Activated T-cell treated with anti-CD3 and anti-CD28 coated beads, Interleukin-2, amount 50 U/mL, for 4 hours (primary cell): ENCODE results near the gene PTPRA. TPM values are rescaled to one million over a fixed set of nuclear protein-coding genes. Genes with fewer than 3 reads are reported as not detected.
"Not testable (repeated sequence)": the region's sequence is repeated elsewhere in the genome, so short reads cannot be mapped to it uniquely, and the experiment has no call there.

Source experiments
- ATAC-seq, 2 donors: fragments of 200-7000 bp; cut with Tn5 transposase; one replicate each; pipeline ENCODE4 v1.10.0; 2021
- DNase-seq: peaks from one replicate; pipeline ENCODE4 v3.0.0-alpha.2; 2020
- H3K27me3 Mint-ChIP-seq: one replicate; pipeline ENCODE4 v1.8.0; 2021; ENCODE audit warnings: low read depth, mixed read lengths
- H3K36me3 Mint-ChIP-seq: one replicate; pipeline ENCODE4 v1.8.0; 2022; ENCODE audit warnings: mixed read lengths; ENCODE audit not compliant: insufficient read depth
- H3K4me1 Mint-ChIP-seq: one replicate; pipeline ENCODE4 v1.8.0; 2021; ENCODE audit warnings: low read depth, mixed read lengths
- H3K4me3 Mint-ChIP-seq: one replicate; pipeline ENCODE4 v1.8.0; 2021; ENCODE audit warnings: mild to moderate bottlenecking, moderate library complexity, mixed read lengths
- H3K9me3 Mint-ChIP-seq: one replicate; pipeline ENCODE4 v1.8.0; 2021; ENCODE audit warnings: mixed read lengths
- total RNA-seq, 3 donors: library from RNA; stranded (reverse); gene quantifications; one replicate each; pipeline ENCODE4 v1.2.1, GENCODE V29; 2021

Gene PTPRA
- total RNA-seq, 3 donors from 2014 or later, result 28.2 to 34.5 (median 32.3) TPM

DNA sequence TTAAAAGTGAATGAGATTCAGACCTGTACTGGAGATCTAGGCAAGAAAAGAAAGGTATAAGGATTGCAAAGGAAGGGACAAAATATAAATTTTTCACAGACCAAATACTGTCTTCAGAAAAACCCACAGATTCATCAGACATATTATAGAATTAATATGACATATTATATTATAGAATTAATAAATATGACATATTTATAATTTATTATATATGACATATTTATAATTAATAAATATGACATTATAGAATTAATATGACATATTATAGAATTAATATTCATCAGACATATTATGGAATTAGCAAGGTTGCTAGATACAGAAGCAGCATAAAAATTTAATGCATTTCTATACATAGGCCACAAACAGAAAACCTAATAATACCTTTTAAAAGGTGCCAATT is 125.4 kb downstream of the PTPRA start:
- Mint-ChIP-seq H3K36me3 (peaks cover 30% of the 10 kb centered on the region), H3K4me3 (no peak overlapping the region), H3K4me1 (no peaks in the 10 kb centered on the region), H3K27me3 (no peaks in the 10 kb centered on the region), H3K9me3 (no peaks in the 10 kb centered on the region)
- DNase-seq (no peak), ATAC-seq (no peak)

DNA sequence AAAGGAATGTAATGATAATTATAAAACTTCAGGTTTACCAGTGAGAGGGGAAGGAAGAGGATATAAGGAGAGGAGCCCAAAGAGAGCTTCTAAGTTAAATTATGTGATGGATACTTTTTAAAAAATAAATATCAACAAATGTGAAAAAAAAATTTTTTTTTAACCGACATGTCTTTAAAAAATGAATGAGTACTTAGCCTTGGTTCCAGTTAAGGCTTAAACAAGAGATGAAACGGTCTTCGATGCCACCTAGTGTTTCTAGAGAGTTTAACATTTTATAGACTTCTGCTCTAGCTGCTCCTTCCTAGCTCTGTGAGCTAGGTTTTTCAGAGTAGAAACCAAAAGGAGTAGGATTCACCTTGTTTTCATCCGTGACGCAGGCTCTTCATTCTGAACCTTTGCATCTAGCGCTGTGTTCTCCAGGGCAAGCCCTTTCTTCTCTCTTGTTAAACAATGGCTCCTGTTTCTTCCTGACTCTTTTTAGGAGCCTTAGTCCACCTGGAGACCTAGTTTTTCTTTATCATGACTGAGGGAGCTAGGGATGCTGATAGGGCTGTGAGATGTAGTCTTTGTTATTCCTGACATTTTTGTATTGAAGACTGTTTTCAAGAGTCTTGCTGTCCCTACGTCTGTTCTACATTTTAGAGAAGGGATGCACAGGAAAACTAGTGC is 127.7 kb downstream of the PTPRA start:
- H3K4me1 Mint-ChIP-seq, result no peaks in the 10 kb centered on the region
- H3K4me3 Mint-ChIP-seq, result no peak overlapping the region
- H3K9me3 Mint-ChIP-seq, result no peaks in the 10 kb centered on the region
- DNase-seq (no peak), ATAC-seq (peak; percentile 89)
- H3K36me3 Mint-ChIP-seq, result peaks cover 19% of the 10 kb centered on the region
- H3K27me3 Mint-ChIP-seq, result no peaks in the 10 kb centered on the region

DNA sequence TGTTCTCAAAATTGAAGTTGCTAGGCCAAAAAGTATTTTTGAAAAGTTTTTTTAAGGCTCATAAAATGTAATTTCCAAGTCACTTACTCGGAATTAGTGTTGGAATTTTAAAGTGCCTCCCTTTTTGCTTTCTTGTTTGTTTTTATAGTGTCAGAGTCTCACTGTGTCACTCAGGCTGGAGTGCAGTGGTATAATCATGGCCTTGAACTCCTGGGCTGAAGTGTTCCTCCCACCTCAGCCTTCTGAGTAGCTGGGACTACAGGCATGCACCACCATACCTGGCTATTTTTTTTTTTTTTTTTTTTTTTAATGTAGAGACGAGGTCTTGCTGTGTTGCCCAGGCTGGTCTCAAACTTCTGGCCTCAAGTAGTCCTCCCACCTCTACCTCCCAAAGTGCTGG is 130.1 kb downstream of the PTPRA start:
- Mint-ChIP-seq H3K4me1 (no peaks in the 10 kb centered on the region), H3K27me3 (no peaks in the 10 kb centered on the region), H3K9me3 (no peaks in the 10 kb centered on the region), H3K4me3 (no peak overlapping the region), H3K36me3 (peaks cover 14% of the 10 kb centered on the region)
- ATAC-seq (no peak), DNase-seq (no peak)

DNA sequence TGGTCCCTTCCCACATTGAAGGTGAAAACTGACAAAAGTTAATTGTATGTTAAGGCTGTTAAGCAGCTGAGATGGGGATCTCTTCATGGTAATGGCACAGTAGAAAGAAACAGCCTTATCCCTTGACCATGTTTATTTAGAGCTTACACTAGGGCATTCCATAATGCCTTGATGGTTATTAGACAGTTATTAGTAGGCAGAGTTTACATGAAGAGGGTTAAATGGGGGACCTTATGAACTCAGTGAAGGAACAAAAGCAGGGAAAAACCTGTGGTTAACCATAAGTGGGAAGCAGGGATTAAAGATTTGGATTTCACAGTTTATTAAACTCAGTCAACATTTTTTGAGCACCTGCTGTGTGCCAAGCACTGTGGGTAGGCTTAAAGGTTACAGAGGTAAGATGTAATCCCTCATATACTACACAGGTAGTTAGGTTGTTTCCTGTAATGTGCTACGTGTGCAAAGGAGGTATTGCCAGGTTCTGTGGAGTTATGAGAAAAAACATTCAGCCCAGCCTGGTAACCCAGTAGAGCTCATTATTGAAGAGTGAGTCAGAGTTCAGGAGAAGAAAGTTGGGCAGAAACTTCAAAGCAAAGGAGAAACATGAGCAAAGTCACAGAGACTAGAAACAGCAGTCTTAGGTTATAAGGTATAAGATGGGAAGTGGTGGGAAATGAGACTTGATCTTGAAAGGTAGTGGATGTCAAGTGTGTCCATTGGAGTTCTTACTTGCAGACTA is 137.9 kb downstream of the PTPRA start:
- H3K4me3 Mint-ChIP-seq, result peak overlapping the region; percentile 14
- DNase-seq (no peak), ATAC-seq (peak; percentile 81 to 85)
- no peaks in the 10 kb centered on the region for H3K27me3 Mint-ChIP-seq
- H3K4me1 Mint-ChIP-seq, result peaks cover 34% of the 10 kb centered on the region
- H3K9me3 Mint-ChIP-seq, result no peaks in the 10 kb centered on the region
- H3K36me3 Mint-ChIP-seq, result peaks cover 28% of the 10 kb centered on the region

DNA sequence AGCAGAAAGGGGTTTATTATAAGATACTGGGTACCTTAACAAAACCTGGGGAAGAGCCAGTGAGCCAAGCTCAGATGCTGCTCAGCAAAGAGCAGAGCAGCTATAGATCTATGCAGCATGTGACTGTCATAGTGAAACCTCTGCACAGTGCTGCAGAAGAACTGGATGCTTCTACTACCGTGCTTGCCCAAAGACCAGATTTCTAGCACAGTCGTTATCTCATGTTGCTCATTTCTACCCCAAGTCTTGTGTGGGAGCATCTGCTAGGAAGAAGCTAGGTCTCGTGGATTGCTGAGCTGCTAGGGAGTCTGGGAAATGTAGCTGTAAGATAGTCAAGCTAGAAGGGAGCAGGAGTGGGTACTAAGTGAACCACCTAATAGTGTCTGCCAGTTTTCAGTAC is 138.5 kb downstream of the PTPRA start:
- Mint-ChIP-seq H3K9me3 (no peaks in the 10 kb centered on the region), H3K4me1 (peaks cover 34% of the 10 kb centered on the region), H3K27me3 (no peaks in the 10 kb centered on the region), H3K4me3 (peak overlapping the region; percentile 5), H3K36me3 (peaks cover 30% of the 10 kb centered on the region)
- DNase-seq, result no peak
- peak; percentile 71 to 74 for ATAC-seq

DNA sequence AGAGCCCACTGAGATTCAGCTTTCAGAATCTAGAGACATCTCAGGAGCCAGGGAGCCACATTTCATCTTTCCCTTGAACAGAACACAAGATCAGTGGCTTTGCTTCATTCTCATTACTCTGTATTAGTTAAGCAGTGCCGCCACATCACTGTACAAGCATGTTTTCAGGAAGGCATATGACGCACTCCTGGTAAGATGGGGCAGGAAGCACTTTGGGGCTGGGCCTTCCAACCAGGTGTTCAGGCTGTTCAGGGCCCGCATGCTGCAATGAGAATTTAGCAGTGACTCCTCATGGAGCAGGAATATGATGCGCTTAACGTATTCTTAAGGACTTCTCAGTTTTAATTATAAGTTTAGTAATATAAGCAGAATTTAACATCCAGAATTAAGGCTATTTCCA is 140.5 kb downstream of the PTPRA start:
- ATAC-seq (no peak), DNase-seq (no peak)
- Mint-ChIP-seq H3K9me3 (no peaks in the 10 kb centered on the region), H3K4me3 (no peak overlapping the region), H3K27me3 (no peaks in the 10 kb centered on the region), H3K4me1 (peaks cover 34% of the 10 kb centered on the region), H3K36me3 (peaks cover 34% of the 10 kb centered on the region)

DNA sequence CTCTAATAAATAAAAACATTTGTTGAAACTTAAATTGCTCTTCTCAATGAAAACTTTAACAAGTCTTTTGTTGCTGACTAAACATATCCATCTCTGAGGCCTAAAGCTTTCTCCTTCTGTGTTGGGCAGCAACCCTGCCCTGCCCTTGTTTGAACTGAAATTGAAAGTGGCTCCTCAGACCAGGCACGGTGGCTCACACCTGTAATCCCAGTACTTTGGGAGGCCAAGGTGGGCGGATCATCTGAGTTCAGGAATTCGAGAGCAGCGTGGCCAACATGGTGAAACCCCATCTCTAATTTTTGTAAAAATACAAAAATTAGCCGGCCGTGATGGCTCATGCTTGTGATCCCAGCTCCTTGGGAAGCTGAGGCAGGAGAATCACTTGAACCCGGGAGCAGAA is 140.9 kb downstream of the PTPRA start:
- DNase-seq (no peak), ATAC-seq (no peak)
- Mint-ChIP-seq H3K4me1 (peaks cover 34% of the 10 kb centered on the region), H3K36me3 (peaks cover 30% of the 10 kb centered on the region), H3K27me3 (no peaks in the 10 kb centered on the region), H3K4me3 (no peak overlapping the region), H3K9me3 (no peaks in the 10 kb centered on the region)

DNA sequence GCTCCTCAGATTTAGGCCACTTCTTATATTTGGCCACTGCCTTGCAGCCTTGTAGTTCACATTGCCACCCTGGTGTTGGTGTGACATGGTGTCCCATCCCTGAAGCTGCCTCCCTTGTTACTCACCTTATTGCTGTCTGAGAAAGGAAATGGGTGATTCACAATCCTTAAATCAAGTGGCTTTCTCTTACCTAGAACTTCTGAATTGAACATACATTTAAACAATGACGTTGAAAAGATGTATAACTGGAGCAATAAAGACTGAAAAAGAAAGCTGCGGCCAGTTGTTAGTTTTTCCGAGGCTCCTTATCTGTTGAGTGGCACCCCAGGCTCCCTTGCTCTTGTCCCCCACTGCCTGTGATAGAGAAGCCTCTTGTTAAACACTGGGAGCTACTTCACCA is 141.4 kb downstream of the PTPRA start:
- no peaks in the 10 kb centered on the region for H3K27me3 Mint-ChIP-seq
- DNase-seq (no peak), ATAC-seq (peak; percentile 41 to 62)
- H3K9me3 Mint-ChIP-seq, result no peaks in the 10 kb centered on the region
- peaks cover 26% of the 10 kb centered on the region for H3K36me3 Mint-ChIP-seq
- peaks cover 32% of the 10 kb centered on the region for H3K4me1 Mint-ChIP-seq
- no peak overlapping the region for H3K4me3 Mint-ChIP-seq

DNA sequence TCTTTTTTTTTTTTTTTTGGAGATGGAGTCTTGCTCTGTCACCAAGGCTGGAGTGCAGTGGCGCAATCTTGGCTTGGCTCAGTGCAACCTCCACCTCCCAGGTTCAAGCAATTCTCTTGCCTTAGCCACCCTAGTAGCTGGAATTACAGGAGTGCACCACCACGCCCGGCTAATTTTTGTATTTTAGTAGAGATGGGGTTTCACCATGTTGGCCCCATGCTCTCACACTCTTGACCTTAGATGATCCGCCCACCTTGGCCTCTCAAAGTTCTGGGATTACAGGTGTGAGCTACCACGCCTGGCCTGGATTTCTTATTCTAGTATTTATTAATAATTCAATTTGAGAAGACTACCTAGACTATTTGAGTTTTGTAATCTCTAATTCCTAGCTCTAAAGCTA is 142.0 kb downstream of the PTPRA start:
- peaks cover 32% of the 10 kb centered on the region for H3K4me1 Mint-ChIP-seq
- not testable (repeated sequence) for H3K4me3 Mint-ChIP-seq, ATAC-seq, H3K27me3 Mint-ChIP-seq, DNase-seq, H3K9me3 Mint-ChIP-seq
- H3K36me3 Mint-ChIP-seq, result peaks cover 26% of the 10 kb centered on the region

DNA sequence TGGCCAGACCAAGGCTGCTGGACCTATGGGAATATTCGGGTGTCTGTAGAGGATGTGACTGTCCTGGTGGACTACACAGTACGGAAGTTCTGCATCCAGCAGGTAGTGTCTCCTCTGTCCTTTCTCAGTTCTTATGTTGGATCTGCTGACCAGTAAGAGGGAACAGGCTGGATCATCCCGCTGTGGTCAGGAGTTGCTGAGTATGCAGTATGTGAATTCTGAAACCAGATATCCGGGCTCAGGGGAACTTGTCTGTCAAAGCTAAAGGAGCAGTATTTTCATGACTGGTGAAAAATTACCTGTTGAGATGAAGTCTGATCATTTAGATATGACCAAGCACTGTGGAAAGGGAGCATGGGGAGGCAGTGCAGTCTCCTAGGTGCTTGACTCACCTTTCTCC is 148.0 kb downstream of the PTPRA start:
- DNase-seq (no peak), ATAC-seq (no peak)
- Mint-ChIP-seq H3K27me3 (no peaks in the 10 kb centered on the region), H3K4me3 (no peak overlapping the region), H3K9me3 (no peaks in the 10 kb centered on the region), H3K4me1 (no peaks in the 10 kb centered on the region), H3K36me3 (peaks cover 40% of the 10 kb centered on the region)

DNA sequence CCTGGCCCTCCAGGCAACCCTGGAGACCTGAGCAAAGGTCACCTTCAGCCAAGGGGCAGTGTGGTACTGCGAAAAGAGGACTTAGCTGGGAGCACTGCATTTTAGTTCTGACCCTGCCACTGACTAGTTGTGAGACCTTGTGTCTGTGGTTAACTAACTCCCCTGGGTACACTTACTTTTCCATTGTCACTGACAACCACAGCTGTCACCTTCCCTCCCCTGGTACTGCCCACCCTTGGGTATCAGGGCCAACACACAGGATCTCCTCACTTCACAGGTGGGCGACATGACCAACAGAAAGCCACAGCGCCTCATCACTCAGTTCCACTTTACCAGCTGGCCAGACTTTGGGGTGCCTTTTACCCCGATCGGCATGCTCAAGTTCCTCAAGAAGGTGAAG is 148.5 kb downstream of the PTPRA start:
- Mint-ChIP-seq H3K36me3 (peaks cover 38% of the 10 kb centered on the region), H3K4me1 (no peaks in the 10 kb centered on the region), H3K27me3 (no peaks in the 10 kb centered on the region), H3K9me3 (no peaks in the 10 kb centered on the region), H3K4me3 (no peak overlapping the region)
- no peak for ATAC-seq
- DNase-seq, result no peak

DNA sequence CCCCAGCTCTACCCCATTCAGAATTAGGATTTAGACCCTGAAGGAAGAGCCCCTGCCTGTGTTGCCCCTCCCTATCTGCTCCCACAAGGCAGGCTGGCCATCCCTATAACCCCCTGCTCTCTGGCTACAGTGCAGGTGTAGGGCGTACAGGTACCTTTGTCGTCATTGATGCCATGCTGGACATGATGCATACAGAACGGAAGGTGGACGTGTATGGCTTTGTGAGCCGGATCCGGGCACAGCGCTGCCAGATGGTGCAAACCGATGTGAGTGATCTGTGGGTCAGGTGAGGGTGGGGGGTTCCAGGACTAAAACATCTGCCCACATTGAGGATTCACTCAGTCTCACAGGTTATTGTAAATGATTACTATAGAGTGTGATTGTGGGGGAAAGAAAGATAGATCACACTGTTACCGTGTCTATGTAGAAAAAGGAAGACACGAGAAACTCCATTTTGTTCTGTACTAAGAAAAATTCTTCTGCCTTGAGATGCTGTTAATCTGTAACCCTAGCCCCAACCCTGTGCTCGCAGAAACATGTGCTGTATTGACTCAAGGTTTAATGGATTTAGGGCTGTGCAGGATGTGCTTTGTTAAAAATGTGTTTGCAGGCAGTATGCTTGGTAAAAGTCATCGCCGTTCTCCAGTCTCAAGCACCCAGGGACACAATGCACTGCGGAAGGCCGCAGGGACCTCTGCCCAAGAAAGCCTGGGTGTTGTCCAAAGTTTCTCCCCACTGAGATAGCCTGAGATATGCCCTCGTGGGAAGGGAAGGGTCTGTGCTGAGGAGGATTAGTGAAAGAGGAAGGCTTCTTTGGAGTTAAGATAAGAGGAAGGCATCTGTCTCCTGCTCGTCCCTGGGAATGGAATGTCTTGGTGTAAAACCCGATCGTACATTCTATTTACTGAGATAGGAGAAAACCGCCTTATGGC is 149.5 kb downstream of the PTPRA start:
- H3K4me1 Mint-ChIP-seq, ATAC-seq, H3K9me3 Mint-ChIP-seq, H3K27me3 Mint-ChIP-seq, DNase-seq, H3K4me3 Mint-ChIP-seq: not testable (repeated sequence)
- peaks cover 33% of the 10 kb centered on the region for H3K36me3 Mint-ChIP-seq

DNA sequence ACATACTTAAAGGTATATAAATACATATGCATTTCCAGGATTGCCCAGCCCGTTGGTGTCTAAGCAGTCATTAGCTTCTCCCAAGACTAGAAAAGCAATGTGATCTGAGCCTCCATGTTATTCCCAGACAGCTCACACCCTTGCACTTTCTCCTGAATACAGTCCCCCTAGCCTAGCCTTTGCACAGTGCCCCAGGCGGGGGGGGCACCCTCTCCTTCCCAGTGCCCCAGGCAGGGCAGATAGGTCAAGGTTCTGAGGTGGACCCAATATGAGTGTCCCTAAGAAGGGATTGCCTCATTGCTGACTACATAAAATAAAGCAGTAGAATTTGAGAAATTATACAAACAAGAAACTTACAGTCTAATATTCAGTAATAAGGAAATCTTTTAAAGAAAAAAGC is 154.7 kb downstream of the PTPRA start:
- no peaks in the 10 kb centered on the region for H3K4me1 Mint-ChIP-seq
- ATAC-seq (no peak), DNase-seq (no peak)
- peaks cover 22% of the 10 kb centered on the region for H3K36me3 Mint-ChIP-seq
- no peak overlapping the region for H3K4me3 Mint-ChIP-seq
- H3K9me3 Mint-ChIP-seq, result no peaks in the 10 kb centered on the region
- H3K27me3 Mint-ChIP-seq, result no peaks in the 10 kb centered on the region

DNA sequence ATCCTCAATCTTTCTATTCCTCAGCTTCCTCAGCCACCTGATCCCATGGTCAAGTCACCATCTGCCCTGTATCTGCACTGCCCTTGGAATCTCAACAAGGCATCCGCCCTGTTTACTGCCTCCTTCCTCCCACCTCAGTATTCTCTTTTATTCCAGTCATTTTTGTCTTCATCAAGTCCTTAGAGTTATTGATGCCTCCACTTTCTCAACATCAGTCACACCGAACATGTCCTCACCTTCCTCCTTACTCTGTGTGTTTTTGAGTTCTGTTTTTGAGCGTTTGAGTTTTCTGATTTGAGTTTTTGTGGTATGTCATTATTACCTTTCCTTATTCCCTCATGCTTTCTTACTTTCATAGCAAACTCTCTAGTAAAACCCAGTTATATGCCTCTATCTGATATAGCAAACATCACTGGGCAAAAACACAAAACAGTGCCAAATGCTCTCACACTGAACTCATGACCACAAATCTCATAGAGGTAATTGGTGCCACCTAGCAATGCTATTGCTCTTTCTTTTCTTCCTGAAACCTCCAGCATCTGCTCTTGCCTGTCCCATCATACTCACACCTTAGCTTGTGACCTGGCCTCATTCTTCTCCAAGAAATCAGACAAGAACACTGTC is 158.4 kb downstream of the PTPRA start:
- DNase-seq (no peak), ATAC-seq (peak in 1 of 2 donors; percentile 27)
- Mint-ChIP-seq H3K36me3 (peaks cover 24% of the 10 kb centered on the region), H3K27me3 (no peaks in the 10 kb centered on the region), H3K4me3 (no peak overlapping the region), H3K4me1 (no peaks in the 10 kb centered on the region), H3K9me3 (no peaks in the 10 kb centered on the region)
